ENCODE results near the gene MCFD2. TPM values are rescaled to one million over a fixed set of nuclear protein-coding genes. Genes with fewer than 3 reads are reported as not detected.

MCFD2 gene
- total and polyA plus RNA-seq, 4 experiments from 2014 or later: 25.1 to 43.8 (median 34.2) TPM

DNA sequence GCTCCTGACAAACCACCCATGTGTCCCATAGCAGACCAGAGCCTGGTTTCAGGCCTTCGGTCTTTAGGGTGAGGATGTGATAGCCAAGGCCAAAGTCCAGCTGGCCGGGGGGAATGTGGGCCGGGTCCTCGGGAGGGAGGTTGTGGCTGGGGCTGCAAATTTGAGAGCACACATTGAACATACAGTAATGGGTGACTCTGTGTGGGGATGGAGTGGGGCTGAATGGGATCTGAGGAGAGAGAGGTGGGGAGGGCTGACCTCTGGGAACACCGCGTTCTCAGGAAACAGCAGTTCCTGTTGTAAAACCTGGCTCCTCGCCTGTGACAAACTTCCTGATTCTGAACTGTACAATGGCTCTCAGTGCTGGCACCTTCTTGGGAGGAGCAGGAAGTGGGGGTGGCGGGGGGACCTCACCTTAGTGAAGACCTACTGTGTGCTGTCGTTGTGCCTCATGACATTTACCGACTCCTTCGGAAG is 48.8 kb downstream of the MCFD2 start:
- H3K4me3 Mint-ChIP-seq: no peak overlapping the region
- CTCF ChIA-PET (ENCODE audit: partially characterized antibody): no interaction called here

GRCh38 chr2:46865181-46865970 is 50.2 kb downstream of the MCFD2 start:
- Histone ChIP-seq H3K9me3 (ENCODE audit: control insufficient read depth in 1 of 2, low read length in 2 of 2) (no peaks in the 10 kb centered on the region), H3K4me1 (ENCODE audit: insufficient read depth, low read length) (no peaks in the 10 kb centered on the region), H3K27me3 (ENCODE audit: insufficient read depth, low read length) (no peaks in the 10 kb centered on the region), H3K36me3 (ENCODE audit: insufficient read depth, low read length) (no peaks in the 10 kb centered on the region), H3K27ac (ENCODE audit: low read depth, low read length) (no peak overlapping the region), H3K4me3 (ENCODE audit: low read length in 2 of 2) (no peak overlapping the region)
- peaks cover 2 to 8% of the 10 kb centered on the region in 2 donors for H3K36me3 Mint-ChIP-seq
- H3K4me3 Mint-ChIP-seq: no peak overlapping the region
- peaks cover 0 to 4% (median 0%) of the 10 kb centered on the region in 4 donors for H3K4me1 Mint-ChIP-seq
- peaks cover 3 to 9% of the 10 kb centered on the region in 2 donors for H3K27me3 Mint-ChIP-seq
- no peak overlapping the region for H3K27ac Mint-ChIP-seq
- DNase-seq: no peak
- ChIA-PET POLR2A (ENCODE audit: partially characterized antibody) (no interaction called here), CTCF (ENCODE audit: partially characterized antibody) (no interaction called here)
- intact Hi-C loops (cut with micrococcal nuclease): no loop called here
- peaks cover 0 to 23% (median 14%) of the 10 kb centered on the region in 8 donors for H3K9me3 Mint-ChIP-seq

More for the DNA sequence above, 48.8 kb downstream of the MCFD2 start:
- Histone ChIP-seq H3K9me3 (ENCODE audit: control insufficient read depth in 1 of 2, low read length in 2 of 2) (no peaks in the 10 kb centered on the region), H3K4me1 (ENCODE audit: insufficient read depth, low read length) (no peaks in the 10 kb centered on the region), H3K4me3 (ENCODE audit: low read length in 2 of 2) (no peak overlapping the region), H3K36me3 (ENCODE audit: insufficient read depth, low read length) (no peaks in the 10 kb centered on the region), H3K27me3 (ENCODE audit: insufficient read depth, low read length) (no peaks in the 10 kb centered on the region), H3K27ac (ENCODE audit: low read depth, low read length) (no peak overlapping the region)
- no peak overlapping the region for H3K27ac Mint-ChIP-seq
- no peak for DNase-seq
- peaks cover 0 to 4% (median 0%) of the 10 kb centered on the region in 4 donors for H3K4me1 Mint-ChIP-seq
- H3K27me3 Mint-ChIP-seq: peaks cover 3 to 4% of the 10 kb centered on the region in 2 donors
- intact Hi-C loops (cut with micrococcal nuclease): no loop called here
- peaks cover 0 to 23% (median 14%) of the 10 kb centered on the region in 8 donors for H3K9me3 Mint-ChIP-seq
- H3K36me3 Mint-ChIP-seq: peaks cover 2 to 8% of the 10 kb centered on the region in 2 donors
- POLR2A ChIA-PET (ENCODE audit: partially characterized antibody): no interaction called here

GRCh38 chr2:46863882-46864281 is 51.7 kb downstream of the MCFD2 start:
- peaks cover 2 to 8% of the 10 kb centered on the region in 2 donors for H3K36me3 Mint-ChIP-seq
- H3K4me3 Mint-ChIP-seq: no peak overlapping the region
- no peak overlapping the region for H3K27ac ChIP-seq (ENCODE audit: low read depth, low read length)
- ChIA-PET POLR2A (ENCODE audit: partially characterized antibody) (no interaction called here), CTCF (ENCODE audit: partially characterized antibody) (interaction anchor here (1.8 kb wide), 1 partner anchor 21 kb away, joined by 4 read pairs; no protein-coding TSS in a partner anchor)
- no peak overlapping the region for H3K27ac Mint-ChIP-seq
- H3K9me3 ChIP-seq (ENCODE audit: control insufficient read depth in 1 of 2, low read length in 2 of 2): no peaks in the 10 kb centered on the region
- H3K4me1 Mint-ChIP-seq: peaks cover 0 to 4% (median 0%) of the 10 kb centered on the region in 4 donors
- no peaks in the 10 kb centered on the region for H3K36me3 ChIP-seq (ENCODE audit: insufficient read depth, low read length)
- H3K27me3 Mint-ChIP-seq: peaks cover 7% of the 10 kb centered on the region in 2 donors
- intact Hi-C loops (cut with micrococcal nuclease): no loop called here
- no peaks in the 10 kb centered on the region for H3K4me1 ChIP-seq (ENCODE audit: insufficient read depth, low read length)
- no peak overlapping the region for H3K4me3 ChIP-seq (ENCODE audit: low read length in 2 of 2)
- H3K9me3 Mint-ChIP-seq: peaks cover 0 to 23% (median 14%) of the 10 kb centered on the region in 8 donors
- H3K27me3 ChIP-seq (ENCODE audit: insufficient read depth, low read length): no peaks in the 10 kb centered on the region
- no peak for DNase-seq

DNA sequence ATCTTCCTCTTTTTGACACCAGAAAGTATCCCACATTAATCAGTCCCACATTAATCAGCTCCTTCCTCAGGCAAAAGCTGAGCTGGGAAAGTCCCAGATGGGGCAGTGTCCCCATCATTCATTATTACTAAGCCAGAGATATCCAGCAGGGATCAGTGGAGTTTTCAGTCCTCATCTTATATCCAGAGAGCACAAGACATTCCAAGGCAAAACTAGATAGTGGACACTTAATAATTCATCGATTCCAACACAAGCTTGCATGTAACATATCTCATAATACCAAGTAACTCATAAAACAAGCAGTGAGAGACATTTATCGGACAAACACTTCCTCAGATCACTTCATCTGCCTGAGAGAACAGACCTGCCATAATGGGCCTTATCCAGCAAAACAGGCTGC is 53.1 kb downstream of the MCFD2 start:
- Mint-ChIP-seq H3K4me3 (no peak overlapping the region), H3K36me3 (peaks cover 2 to 8% of the 10 kb centered on the region in 2 donors), H3K27ac (no peak overlapping the region), H3K27me3 (peaks cover 7 to 13% of the 10 kb centered on the region in 2 donors), H3K9me3 (peaks cover 0 to 23% (median 14%) of the 10 kb centered on the region in 8 donors), H3K4me1 (peaks cover 0 to 4% (median 0%) of the 10 kb centered on the region in 4 donors)
- ChIA-PET POLR2A (ENCODE audit: partially characterized antibody) (no interaction called here), CTCF (ENCODE audit: partially characterized antibody) (interaction anchor here (1.8 kb wide), 1 partner anchor 23 kb away, joined by 4 read pairs; no protein-coding TSS in a partner anchor)
- Histone ChIP-seq H3K36me3 (ENCODE audit: insufficient read depth, low read length) (no peaks in the 10 kb centered on the region), H3K27ac (ENCODE audit: low read depth, low read length) (no peak overlapping the region), H3K4me3 (ENCODE audit: low read length in 2 of 2) (no peak overlapping the region), H3K4me1 (ENCODE audit: insufficient read depth, low read length) (no peaks in the 10 kb centered on the region), H3K9me3 (ENCODE audit: control insufficient read depth in 1 of 2, low read length in 2 of 2) (no peaks in the 10 kb centered on the region), H3K27me3 (ENCODE audit: insufficient read depth, low read length) (no peaks in the 10 kb centered on the region)
- intact Hi-C loops (cut with micrococcal nuclease): no loop called here
- no peak for DNase-seq

DNA sequence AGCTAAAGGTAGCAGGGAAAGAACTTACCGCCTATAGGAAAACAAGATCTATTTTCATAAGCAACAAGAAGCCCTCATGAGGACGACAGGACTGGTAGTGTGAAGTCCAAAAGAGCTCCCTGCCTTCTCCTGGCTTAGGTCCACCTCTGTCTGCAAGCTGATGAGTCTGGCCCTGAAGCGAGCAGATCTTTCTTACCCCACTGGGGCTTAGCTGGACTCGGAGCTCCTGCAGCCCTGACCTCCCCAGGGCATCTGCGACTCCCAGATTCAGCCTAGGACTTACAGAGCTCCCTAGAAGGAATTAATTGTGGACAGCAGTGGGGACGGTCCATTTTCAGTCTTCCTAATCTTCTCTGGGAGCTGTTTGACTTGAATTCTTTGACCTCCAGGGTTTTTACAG is 53.7 kb downstream of the MCFD2 start:
- ChIA-PET POLR2A (ENCODE audit: partially characterized antibody) (no interaction called here), CTCF (ENCODE audit: partially characterized antibody) (no interaction called here)
- Mint-ChIP-seq H3K27ac (no peak overlapping the region), H3K4me3 (no peak overlapping the region), H3K4me1 (peaks cover 0 to 4% (median 0%) of the 10 kb centered on the region in 4 donors), H3K9me3 (peaks cover 0 to 23% (median 14%) of the 10 kb centered on the region in 8 donors), H3K36me3 (peaks cover 2 to 8% of the 10 kb centered on the region in 2 donors), H3K27me3 (peaks cover 8 to 13% of the 10 kb centered on the region in 2 donors)
- Histone ChIP-seq H3K4me1 (ENCODE audit: insufficient read depth, low read length) (no peaks in the 10 kb centered on the region), H3K9me3 (ENCODE audit: control insufficient read depth in 1 of 2, low read length in 2 of 2) (no peaks in the 10 kb centered on the region), H3K27me3 (ENCODE audit: insufficient read depth, low read length) (no peaks in the 10 kb centered on the region), H3K36me3 (ENCODE audit: insufficient read depth, low read length) (no peaks in the 10 kb centered on the region), H3K27ac (ENCODE audit: low read depth, low read length) (no peak overlapping the region), H3K4me3 (ENCODE audit: low read length in 2 of 2) (no peak overlapping the region)
- no peak for DNase-seq
- intact Hi-C loops (cut with micrococcal nuclease): no loop called here

DNA sequence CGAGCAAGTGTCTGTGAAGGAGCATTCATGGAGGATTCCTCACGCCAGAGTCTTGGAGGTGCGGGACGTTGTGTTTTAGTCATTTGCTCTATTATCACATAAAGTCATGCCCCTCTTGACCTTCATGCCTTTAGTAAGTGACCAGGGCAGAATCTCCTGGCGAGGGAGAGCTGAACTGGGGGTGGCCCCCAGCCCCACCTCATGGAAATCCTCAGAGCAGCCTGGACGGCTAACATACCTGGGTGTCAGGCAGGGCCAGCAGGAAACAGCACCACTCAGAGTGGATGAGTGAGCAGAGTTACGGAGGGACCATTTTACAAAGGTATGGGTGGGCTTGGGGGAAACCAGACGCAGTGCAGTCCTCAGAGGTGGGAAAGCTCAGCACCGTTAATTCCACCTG is 56.1 kb downstream of the MCFD2 start:
- Histone ChIP-seq H3K27me3 (ENCODE audit: insufficient read depth, low read length) (no peaks in the 10 kb centered on the region), H3K4me3 (ENCODE audit: low read length in 2 of 2) (no peak overlapping the region), H3K9me3 (ENCODE audit: control insufficient read depth in 1 of 2, low read length in 2 of 2) (no peaks in the 10 kb centered on the region), H3K36me3 (ENCODE audit: insufficient read depth, low read length) (no peaks in the 10 kb centered on the region), H3K4me1 (ENCODE audit: insufficient read depth, low read length) (no peaks in the 10 kb centered on the region), H3K27ac (ENCODE audit: low read depth, low read length) (no peak overlapping the region)
- no peaks in the 10 kb centered on the region for H3K4me1 Mint-ChIP-seq
- H3K36me3 Mint-ChIP-seq: peaks cover 2 to 3% of the 10 kb centered on the region in 2 donors
- no peak for DNase-seq
- ChIA-PET CTCF (ENCODE audit: partially characterized antibody) (no interaction called here), POLR2A (ENCODE audit: partially characterized antibody) (no interaction called here)
- H3K27ac Mint-ChIP-seq: no peak overlapping the region
- intact Hi-C loops (cut with micrococcal nuclease): no loop called here
- no peak overlapping the region for H3K4me3 Mint-ChIP-seq
- peaks cover 0 to 11% (median 2%) of the 10 kb centered on the region in 8 donors for H3K9me3 Mint-ChIP-seq
- H3K27me3 Mint-ChIP-seq: peaks cover 8 to 13% of the 10 kb centered on the region in 2 donors

DNA sequence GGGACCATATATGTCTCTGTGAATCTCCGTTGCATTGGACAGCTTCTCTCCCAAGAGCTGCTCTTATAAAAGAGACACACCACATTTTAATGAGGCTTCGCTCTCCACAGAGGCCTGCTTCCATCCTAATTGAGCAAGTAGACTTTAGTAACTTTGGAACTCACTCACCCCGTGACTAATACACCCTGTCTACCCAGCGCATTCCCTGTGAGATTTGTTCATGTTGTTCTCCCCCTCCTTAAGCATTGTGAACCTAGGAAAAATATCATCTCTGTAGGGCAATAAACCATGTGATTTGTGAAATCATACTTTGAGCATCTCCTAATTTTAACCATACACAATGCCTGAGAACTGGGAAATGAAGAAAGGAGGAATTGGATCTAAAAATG is 56.9 kb downstream of the MCFD2 start:
- ChIA-PET POLR2A (ENCODE audit: partially characterized antibody) (no interaction called here), CTCF (ENCODE audit: partially characterized antibody) (interaction anchor here (0.6 kb wide), 1 partner anchor 32 kb away, joined by 4 read pairs; no protein-coding TSS in a partner anchor)
- Histone ChIP-seq H3K27ac (ENCODE audit: low read depth, low read length) (no peak overlapping the region), H3K4me1 (ENCODE audit: insufficient read depth, low read length) (no peaks in the 10 kb centered on the region), H3K36me3 (ENCODE audit: insufficient read depth, low read length) (no peaks in the 10 kb centered on the region), H3K27me3 (ENCODE audit: insufficient read depth, low read length) (no peaks in the 10 kb centered on the region), H3K9me3 (ENCODE audit: control insufficient read depth in 1 of 2, low read length in 2 of 2) (no peaks in the 10 kb centered on the region), H3K4me3 (ENCODE audit: low read length in 2 of 2) (no peak overlapping the region)
- no peak overlapping the region for H3K4me3 Mint-ChIP-seq
- no peaks in the 10 kb centered on the region for H3K36me3 Mint-ChIP-seq
- intact Hi-C loops (cut with micrococcal nuclease): no loop called here
- H3K27me3 Mint-ChIP-seq: peaks cover 8 to 13% of the 10 kb centered on the region in 2 donors
- DNase-seq: no peak
- H3K4me1 Mint-ChIP-seq: no peaks in the 10 kb centered on the region
- H3K9me3 Mint-ChIP-seq: peaks cover 0 to 4% (median 0%) of the 10 kb centered on the region in 8 donors
- H3K27ac Mint-ChIP-seq: no peak overlapping the region

All from CD4-positive, alpha-beta memory T cell (primary cell).